GM11168 (cell line): Measurements from ENCODE around the gene LRRTM3.

ENCODE experiments used
- in situ Hi-C: fragments of 300-500 bp; cut with MboI; formaldehyde crosslinking; loops from one replicate; pipeline ENCODE4 v1.12.0; 2022; ENCODE audit warnings: low sequenced_read_pairs; ENCODE audit not compliant: unreplicated experiment

The LRRTM3 gene

DNA sequence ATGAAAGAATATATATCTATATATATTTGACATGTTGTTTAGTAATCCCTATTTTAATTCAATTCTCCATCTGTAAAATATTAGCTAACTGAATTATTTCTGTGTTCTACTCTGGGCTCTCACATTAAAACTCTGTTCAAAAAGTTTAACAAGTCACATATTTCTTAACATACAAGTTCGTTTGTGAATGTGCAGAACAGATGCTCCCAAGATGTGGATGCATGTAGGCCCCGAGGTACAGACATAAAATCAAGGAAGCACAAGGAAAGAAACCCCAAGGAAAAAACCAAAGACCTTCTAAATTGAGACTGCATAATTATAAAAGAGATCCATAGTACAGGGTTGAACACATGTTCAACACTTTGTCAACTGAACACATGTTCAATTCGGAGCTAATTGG is 175.1 kb downstream of the LRRTM3 start:
- in situ Hi-C loops, result no loop called here

DNA sequence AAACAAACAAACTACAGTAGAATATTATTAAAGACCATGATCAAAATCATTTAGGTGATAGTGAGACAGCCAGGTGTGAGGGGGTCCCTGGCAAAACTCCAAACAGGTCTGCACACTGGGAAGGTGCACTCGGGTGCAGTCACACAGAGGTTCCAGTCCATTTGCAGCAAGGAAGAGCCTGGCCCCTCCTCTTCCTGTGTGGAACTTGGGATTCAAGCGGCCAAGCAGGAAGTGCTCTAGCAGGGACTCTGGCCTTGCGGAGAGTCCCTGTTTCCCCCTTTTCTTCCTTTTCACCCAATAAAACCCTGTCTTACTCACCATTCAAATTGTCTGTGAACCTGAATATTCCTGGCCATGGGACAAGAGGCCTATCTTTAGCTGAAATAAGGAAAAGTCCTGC is 181.8 kb downstream of the LRRTM3 start:
- in situ Hi-C loops, result no loop called here

- in situ Hi-C loops, result no loop called here
Observed at GRCh38 chr10:67110286-67110685, 184.4 kb downstream of the LRRTM3 start.

DNA sequence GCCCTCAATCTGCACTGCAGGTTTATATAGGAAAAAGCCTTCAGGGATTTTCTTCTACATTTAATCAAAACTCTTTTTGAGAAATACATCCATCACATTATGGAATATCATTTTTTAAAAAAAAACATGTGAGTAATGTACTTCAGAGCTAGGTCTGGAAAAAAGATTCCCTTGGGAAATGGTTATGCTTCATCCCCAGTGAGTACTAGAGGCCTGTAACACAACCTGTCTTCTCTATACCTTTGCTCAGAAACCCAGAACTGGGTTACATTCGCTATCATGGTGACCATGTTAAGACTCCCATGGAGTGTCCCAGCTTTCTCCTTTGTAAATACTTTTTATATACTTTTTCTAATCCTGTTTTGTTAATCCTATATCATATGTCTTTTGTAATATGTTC is 186.9 kb downstream of the LRRTM3 start:
- in situ Hi-C loops, result no loop called here

- in situ Hi-C loops, result no loop called here
Observed at GRCh38 chr10:67114945-67115344, 189.1 kb downstream of the LRRTM3 start.

DNA sequence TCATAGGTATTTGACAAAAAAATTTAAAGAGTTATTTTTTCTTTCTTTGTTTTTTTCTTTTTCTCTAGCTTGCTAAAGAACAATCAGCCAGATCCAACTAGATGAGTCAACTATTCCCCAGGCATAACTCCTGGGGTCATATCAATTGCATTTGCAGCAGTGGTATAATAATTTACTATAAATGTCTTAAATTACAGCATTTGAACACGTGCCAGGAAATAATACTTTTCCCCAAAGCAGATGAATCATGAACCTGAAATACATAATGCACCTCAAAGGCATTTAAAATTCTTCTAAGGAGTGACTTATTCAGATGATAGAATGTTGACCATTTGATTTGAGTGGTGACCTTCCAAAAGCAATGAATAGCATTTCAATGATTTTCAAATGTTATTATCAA is 190.1 kb downstream of the LRRTM3 start:
- in situ Hi-C loops, result no loop called here

- in situ Hi-C loops, result no loop called here
Observed at GRCh38 chr10:67119651-67120050, 193.8 kb downstream of the LRRTM3 start.

DNA sequence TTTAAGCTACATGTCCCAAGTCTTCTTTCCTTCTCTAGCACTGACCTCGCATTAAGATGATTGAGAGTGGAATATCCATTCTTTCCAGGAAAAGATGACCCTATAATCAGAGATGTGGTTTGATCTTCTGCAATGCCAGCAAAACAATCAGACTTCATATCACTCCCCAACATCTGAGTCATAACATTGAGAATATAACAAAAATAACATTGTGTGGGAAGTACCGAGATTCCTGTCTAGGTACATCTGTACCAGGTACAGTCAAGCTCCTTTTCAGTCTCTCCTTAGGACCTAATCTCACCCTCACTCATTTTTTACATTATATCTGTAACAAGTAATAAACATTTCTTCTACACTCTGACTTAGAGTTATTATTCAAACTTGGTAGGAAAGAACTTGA is 201.6 kb downstream of the LRRTM3 start:
- in situ Hi-C loops, result no loop called here

DNA sequence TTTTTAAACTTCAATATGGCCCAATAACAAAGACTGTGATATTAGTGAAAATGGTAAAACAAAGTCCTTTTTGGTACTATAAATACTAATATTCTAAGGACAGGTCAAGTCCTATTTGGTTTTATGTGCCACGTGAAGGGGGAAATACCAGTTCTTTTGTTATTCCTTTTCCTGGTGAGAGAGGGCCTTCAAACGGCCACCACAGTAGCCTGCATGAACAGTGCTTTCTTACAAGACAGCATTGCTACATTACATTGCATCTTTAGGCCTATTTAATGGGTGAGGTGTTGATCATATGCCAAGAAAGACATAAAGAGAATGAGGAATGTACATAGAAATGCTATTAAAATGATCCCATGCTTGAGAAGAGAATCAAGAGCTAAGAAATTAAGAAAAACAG is 214.8 kb downstream of the LRRTM3 start:
- in situ Hi-C loops, result no loop called here

DNA sequence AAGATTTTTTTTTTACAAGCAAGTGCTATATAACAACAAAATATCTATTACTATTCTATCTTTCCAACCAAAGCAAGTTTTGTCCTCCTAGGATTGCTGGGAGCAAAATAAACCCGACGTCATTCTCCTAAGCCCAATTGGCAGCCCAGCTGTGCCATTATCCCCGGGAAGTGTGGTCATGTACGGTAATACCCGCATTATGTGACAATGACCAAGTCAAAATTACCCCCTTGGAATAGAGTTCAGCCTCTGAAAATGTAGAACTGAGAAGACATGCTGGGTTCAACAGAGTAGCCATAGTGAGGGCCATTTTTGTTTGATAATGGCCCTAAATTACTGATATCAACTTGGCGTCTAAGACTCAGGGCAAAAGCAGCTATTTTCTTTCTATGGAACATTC is 215.5 kb downstream of the LRRTM3 start:
- in situ Hi-C loops, result no loop called here

DNA sequence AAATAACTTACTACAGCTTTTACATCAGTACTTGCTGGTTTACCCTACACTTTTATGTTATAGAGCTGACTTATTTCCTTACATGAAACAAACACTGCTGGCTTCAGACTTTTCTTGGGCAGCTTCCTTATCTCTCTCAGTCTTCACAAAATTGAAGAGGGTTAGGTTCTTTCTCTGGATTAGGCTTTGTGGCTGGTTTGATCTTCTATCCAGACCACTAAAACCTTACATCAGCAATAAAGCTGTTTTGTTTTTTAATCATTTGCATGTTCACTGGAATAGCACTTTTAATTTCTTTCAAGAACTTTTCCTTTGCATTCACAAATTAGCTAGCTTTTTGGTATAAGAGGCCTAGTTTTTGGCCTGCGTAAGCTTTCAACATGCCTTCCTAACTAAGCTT is 218.7 kb downstream of the LRRTM3 start:
- in situ Hi-C loops, result no loop called here
